Common myeloid progenitor, CD34-positive (primary cell): ENCODE measurements around the gene TAS2R39.

Source experiments
- CTCF ChIA-PET: fragments of 350-600 bp; sonication (Branson Sonifier 250); formaldehyde crosslinking; loops from one replicate; lab custom pipeline; 2021; ENCODE audit warnings: antibody characterized with exemption; lab: Charles Lee
- POLR2A ChIA-PET: fragments of 350-600 bp; sonication (Branson Sonifier 250); formaldehyde crosslinking; loops from one replicate; lab custom pipeline; 2021; ENCODE audit warnings: antibody characterized with exemption; lab: Charles Lee
- DNase-seq, 3 donors: peaks; one replicate each; pipeline versions ENCODE4 v3.0.0 to v3.0.0-alpha.2; 2013
- H3K27ac ChIP-seq, 2 experiments: 1 replicate in 1 of 2; 2 replicates in 1 of 2; pipeline ENCODE4 v1.7.0; 2013; ENCODE audit warnings: inconsistent platforms in 2 of 2, low read length in 2 of 2, mild to moderate bottlenecking in 2 of 2, low read depth in 1 of 2, moderate library complexity in 1 of 2; ENCODE audit not compliant: severe bottlenecking in 2 of 2, insufficient read depth in 1 of 2, poor library complexity in 1 of 2
- H3K27me3 ChIP-seq, 5 experiments: replicated peaks in 2 of 5; 1 replicate in 3 of 5; 2 replicates in 2 of 5; pipeline versions ENCODE4 v1.6.1 to v1.7.0; 2013; ENCODE audit warnings: low read length in 4 of 5, mild to moderate bottlenecking in 2 of 5, moderate library complexity in 2 of 5, inconsistent platforms in 1 of 5; ENCODE audit not compliant: insufficient read depth in 5 of 5, control insufficient read depth in 4 of 5
- H3K36me3 ChIP-seq, 4 experiments: 1 replicate in 2 of 4; 2 replicates in 2 of 4; pipeline versions ENCODE4 v1.6.1 to v1.7.0; 2013; ENCODE audit warnings: low read length in 3 of 4, control low read depth in 1 of 4, mild to moderate bottlenecking in 1 of 4; ENCODE audit not compliant: control insufficient read depth in 4 of 4, insufficient read depth in 4 of 4
- H3K4me1 ChIP-seq, 4 experiments: 1 replicate in 3 of 4; 2 replicates in 1 of 4; pipeline versions ENCODE4 v1.6.1 to v1.7.1; 2013; ENCODE audit warnings: low read length in 3 of 4, mild to moderate bottlenecking in 3 of 4, control low read depth in 1 of 4, inconsistent platforms in 1 of 4, moderate library complexity in 1 of 4; ENCODE audit not compliant: control insufficient read depth in 4 of 4, insufficient read depth in 4 of 4; ENCODE audit errors: control extremely low read depth in 1 of 4
- H3K4me3 ChIP-seq, 7 experiments: 1 replicate in 4 of 7; 2 replicates in 3 of 7; pipeline versions ENCODE4 v1.5.1 to v1.7.0; 2013; ENCODE audit warnings: mild to moderate bottlenecking in 7 of 7, low read length in 6 of 7, moderate library complexity in 6 of 7, inconsistent platforms in 2 of 7, low read depth in 2 of 7, control low read depth in 1 of 7; ENCODE audit not compliant: insufficient read depth in 4 of 7, control insufficient read depth in 1 of 7; ENCODE audit errors: extremely low read depth in 1 of 7
- H3K9me3 ChIP-seq, 5 experiments: 1 replicate in 4 of 5; 2 replicates in 1 of 5; pipeline versions ENCODE4 v1.6.1 to v1.7.1; 2013; ENCODE audit warnings: low read length in 4 of 5, mild to moderate bottlenecking in 2 of 5, inconsistent platforms in 1 of 5, low read depth in 1 of 5, moderate library complexity in 1 of 5; ENCODE audit not compliant: control insufficient read depth in 4 of 5, insufficient read depth in 2 of 5; ENCODE audit errors: control extremely low read depth in 1 of 5
- WGBS: methylation state at CpG from one replicate; pipeline ENCODE4 v1.1.5; 2013; ENCODE audit not compliant: insufficient coverage; 5-methylcytosine and 5-hydroxymethylcytosine counted together

Gene TAS2R39

DNA sequence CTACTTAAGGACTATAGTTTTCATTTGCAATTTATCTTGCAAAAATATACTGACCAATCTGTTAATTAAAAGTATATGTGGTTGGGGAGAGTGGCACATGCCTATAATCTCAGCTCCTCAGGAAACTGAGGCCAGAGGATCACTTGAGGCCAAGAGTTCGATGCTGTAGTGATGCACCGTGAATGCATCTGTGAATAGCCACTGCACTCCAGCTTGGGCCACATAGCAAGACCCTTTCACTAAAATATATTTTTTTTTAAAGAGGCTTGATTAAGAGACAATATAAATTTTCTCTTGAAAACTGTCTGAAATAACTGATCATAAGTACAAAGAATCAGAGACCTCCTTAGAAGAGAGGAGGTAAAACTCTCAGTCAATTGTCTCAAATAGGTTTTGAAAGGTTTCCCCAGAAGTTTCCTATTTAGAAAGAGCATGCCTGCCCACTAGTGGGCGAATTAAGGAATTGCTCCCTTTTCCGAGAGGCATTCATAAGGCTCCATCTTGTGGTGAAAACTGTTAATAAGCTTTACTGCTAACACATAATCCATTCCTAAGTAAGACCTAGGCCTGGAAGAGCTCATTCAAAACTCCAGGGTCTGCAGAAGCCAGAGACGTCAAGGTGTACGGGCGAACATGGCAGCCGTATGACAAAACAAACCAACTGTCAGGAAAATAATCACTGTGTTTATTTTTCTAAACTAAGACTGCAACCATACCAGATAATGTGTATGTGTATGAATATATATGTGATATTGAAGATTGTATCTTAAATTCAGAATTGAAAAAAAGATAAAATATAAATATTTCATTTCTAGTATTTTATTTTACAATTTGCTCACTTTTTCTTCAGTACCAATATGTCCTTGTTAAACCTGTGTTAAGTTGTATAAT lies 31.8 kb downstream of the TAS2R39 start:
- POLR2A ChIA-PET: interaction anchor here (0.6 kb wide), 1 partner anchor 95 kb away, joined by 3 read pairs; no protein-coding TSS in a partner anchor
- no peaks in the 10 kb centered on the region for H3K4me1 ChIP-seq
- CTCF ChIA-PET: interaction anchor here (0.6 to 11.5 kb wide), 31 partner anchors 9 to 911 kb away, joined by 3 to 326 read pairs (median 4); no protein-coding TSS in a partner anchor
- no peak overlapping the region for H3K4me3 ChIP-seq
- no peak overlapping the region for H3K27ac ChIP-seq
- peaks cover 0 to 8% (median 2%) of the 10 kb centered on the region in 5 experiments for H3K9me3 ChIP-seq
- no CpG with 5 or more reads among the region's 8 CpGs for WGBS
- no peaks in the 10 kb centered on the region for H3K36me3 ChIP-seq
- H3K27me3 ChIP-seq: peaks cover 0 to under 1% (median 0%) of the 10 kb centered on the region in 5 experiments
- peak; percentile 85 to 93 (median 87) for DNase-seq

DNA sequence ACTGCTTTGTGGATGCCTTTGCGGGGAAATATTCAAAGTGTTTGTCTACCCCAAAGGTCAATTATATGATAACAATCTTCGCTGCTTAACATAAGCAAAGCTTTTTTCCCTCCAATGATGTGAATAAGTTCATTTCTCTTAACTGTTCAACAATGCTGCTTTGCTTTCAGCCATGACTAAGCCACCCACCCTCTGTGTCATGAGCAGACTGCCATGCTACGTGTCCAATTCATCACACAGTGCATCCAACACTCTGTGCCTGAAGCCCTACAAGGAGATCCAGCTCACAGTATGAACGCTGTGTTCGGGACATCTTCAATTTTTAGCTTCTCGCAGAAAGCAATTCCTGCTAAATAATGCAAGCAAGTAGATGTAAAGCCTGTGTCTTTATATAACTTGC lies 32.9 kb downstream of the TAS2R39 start:
- no peaks in the 10 kb centered on the region for H3K4me1 ChIP-seq
- no peak for DNase-seq
- H3K9me3 ChIP-seq: peaks cover 0 to 8% (median 2%) of the 10 kb centered on the region in 5 experiments
- no peak overlapping the region for H3K4me3 ChIP-seq
- H3K36me3 ChIP-seq: no peaks in the 10 kb centered on the region
- H3K27ac ChIP-seq: no peak overlapping the region
- ChIA-PET CTCF (interaction anchor here (0.8 to 11.5 kb wide), 16 partner anchors 8 to 912 kb away, joined by 3 to 326 read pairs (median 5); no protein-coding TSS in a partner anchor), POLR2A (no interaction called here)
- WGBS: 100% methylated on average over 3 of the region's 6 CpGs
- H3K27me3 ChIP-seq: no peaks in the 10 kb centered on the region

DNA sequence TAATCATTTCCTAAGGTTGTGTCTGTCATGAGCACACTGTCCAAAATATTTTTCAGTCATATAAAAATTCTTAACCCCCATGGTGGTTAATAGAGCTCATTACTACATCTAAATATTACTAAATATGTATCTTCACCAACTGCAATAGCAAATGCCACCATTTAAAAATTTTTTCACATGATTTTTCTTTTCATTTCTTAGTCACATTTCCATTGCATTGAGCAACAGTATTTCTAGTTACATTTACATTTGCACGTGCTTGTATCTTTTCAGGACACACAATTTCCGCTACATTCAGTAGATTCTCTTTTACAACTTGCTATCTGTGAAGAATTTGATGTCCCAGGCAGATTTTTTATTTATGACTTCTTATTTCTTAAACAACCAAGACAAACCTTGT lies 33.5 kb downstream of the TAS2R39 start:
- ChIA-PET POLR2A (no interaction called here), CTCF (interaction anchor here (0.8 to 11.5 kb wide), 8 partner anchors 7 to 336 kb away, joined by 3 to 326 read pairs (median 10); no protein-coding TSS in a partner anchor)
- WGBS: 92% methylated on average over 2 of the region's 2 CpGs
- Histone ChIP-seq H3K27me3 (no peaks in the 10 kb centered on the region), H3K27ac (no peak overlapping the region), H3K9me3 (peaks cover 0 to 7% (median 2%) of the 10 kb centered on the region in 5 experiments), H3K36me3 (no peaks in the 10 kb centered on the region), H3K4me3 (no peak overlapping the region), H3K4me1 (no peaks in the 10 kb centered on the region)
- DNase-seq: no peak

DNA sequence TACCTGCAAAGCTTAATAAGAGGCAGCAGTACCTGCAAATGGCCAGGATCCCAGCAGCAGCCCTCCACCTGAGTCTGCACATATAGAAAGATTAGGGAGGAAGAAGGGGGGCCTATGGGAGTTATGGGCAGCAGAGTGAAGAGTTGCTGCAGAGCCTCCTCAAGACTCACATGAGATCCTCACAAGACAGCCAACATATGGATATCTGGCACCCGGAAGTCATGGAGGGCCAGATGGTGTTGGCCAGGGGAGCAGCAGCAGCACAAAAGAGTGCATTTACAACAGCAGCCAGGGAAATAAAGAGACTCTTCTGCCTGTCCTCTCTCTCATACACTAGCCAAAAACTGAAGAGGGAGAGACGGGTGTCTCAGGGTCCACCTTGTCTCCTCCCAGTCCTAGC lies 34.6 kb downstream of the TAS2R39 start:
- H3K4me1 ChIP-seq: peaks cover 0 to 7% (median 3%) of the 10 kb centered on the region in 4 experiments
- no peaks in the 10 kb centered on the region for H3K27me3 ChIP-seq
- POLR2A ChIA-PET: no interaction called here
- CTCF ChIA-PET: interaction anchor here (0.9 to 11.5 kb wide), 2 partner anchors 16 to 207 kb away, joined by 3 to 326 read pairs; no protein-coding TSS in a partner anchor
- no peaks in the 10 kb centered on the region for H3K36me3 ChIP-seq
- no peak overlapping the region for H3K27ac ChIP-seq
- H3K4me3 ChIP-seq: no peak overlapping the region
- peaks cover 0 to under 1% (median 0%) of the 10 kb centered on the region in 5 experiments for H3K9me3 ChIP-seq
- WGBS: 100% methylated on average over 1 of the region's 2 CpGs
- DNase-seq: no peak

DNA sequence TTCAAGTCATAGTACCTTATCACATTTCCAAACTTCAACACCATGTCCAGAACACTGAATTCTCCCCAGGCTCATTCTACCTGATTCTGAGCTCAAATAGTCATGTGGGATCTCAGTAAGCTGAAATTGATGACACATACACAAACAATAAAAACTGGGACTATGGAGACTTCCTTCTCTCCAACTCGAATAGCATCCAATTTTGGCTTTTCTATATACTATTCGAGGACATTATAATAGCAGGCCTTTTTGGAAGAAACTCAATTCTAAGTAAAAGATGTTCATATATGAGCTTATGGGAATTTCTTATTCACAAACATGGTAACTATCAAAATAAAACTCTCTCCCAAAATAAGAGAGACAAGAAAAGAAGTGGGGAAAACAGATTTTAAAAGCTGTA lies 38.1 kb downstream of the TAS2R39 start:
- ChIA-PET POLR2A (no interaction called here), CTCF (interaction anchor here (0.9 to 11.5 kb wide), 5 partner anchors 18 to 210 kb away, joined by 3 to 326 read pairs (median 3); no protein-coding TSS in a partner anchor)
- DNase-seq: no peak
- Histone ChIP-seq H3K27me3 (no peaks in the 10 kb centered on the region), H3K4me1 (peaks cover 0 to 11% (median 3%) of the 10 kb centered on the region in 4 experiments), H3K36me3 (no peaks in the 10 kb centered on the region), H3K4me3 (peak overlapping the region in 1 of 7 experiments; percentile 34), H3K27ac (no peak overlapping the region), H3K9me3 (no peaks in the 10 kb centered on the region)
- WGBS: no CpG with 5 or more reads among the region's 2 CpGs

DNA sequence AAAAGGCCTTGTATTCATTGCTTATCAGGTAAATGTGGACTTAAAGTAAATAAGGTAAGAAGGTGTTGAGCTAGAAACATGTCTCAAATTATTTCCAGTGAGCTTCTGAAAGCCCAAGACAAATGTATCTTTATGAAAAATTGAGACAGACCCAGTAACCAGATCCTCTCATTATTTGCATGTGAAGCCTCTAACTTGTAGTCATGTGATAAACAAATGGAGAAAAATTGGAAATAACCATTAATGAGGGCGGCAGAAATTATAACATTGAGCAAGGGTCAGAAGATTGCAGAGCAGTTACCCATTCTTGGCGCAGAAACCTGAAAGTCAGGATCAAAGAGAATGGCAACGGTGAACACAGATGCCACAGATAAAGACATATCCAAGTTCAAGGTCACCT lies 38.5 kb downstream of the TAS2R39 start, which contains the start of gene TAS2R40:
TAS2R40 (plus strand) TSS at position 301 of the 400 bp plus-strand sequence; CDS start at position 343, 42 bp downstream.
- WGBS: 100% methylated on average over 3 of the region's 3 CpGs
- peak within 1 kb of the TSS in 2 of 7 experiments; percentile 8 to 37 for H3K4me3 ChIP-seq
- POLR2A ChIA-PET: no interaction called here

More for the DNA sequence above, 38.5 kb downstream of the TAS2R39 start, which contains the start of gene TAS2R40:
- H3K36me3 ChIP-seq: no peaks in the 10 kb centered on the region
- H3K27me3 ChIP-seq: no peaks in the 10 kb centered on the region
- CTCF ChIA-PET: interaction anchor here (0.9 to 11.5 kb wide), 5 partner anchors 10 to 211 kb away, joined by 3 to 326 read pairs (median 4); no protein-coding TSS in a partner anchor
- peaks cover 0 to 11% (median 3%) of the 10 kb centered on the region in 4 experiments for H3K4me1 ChIP-seq
- DNase-seq: no peak
- no peaks in the 10 kb centered on the region for H3K9me3 ChIP-seq
- H3K27ac ChIP-seq: no peak within 1 kb of the TSS
